ENCODE measurements around the gene MFSD6. TPM values are rescaled to one million over a fixed set of nuclear protein-coding genes. Genes with fewer than 3 reads are reported as not detected.

Gene MFSD6
- total RNA-seq, 1 donor from 2014 or later: 15.1 TPM

GRCh38 chr2:190382851-190383250 lies 25.3 kb upstream of the MFSD6 start:
- H3K4me3 Mint-ChIP-seq (ENCODE audit: low read depth): no peak overlapping the region
- H3K27ac Mint-ChIP-seq: no peak overlapping the region
- no peak for DNase-seq (ENCODE audit: low spot score, unreplicated experiment)
- H3K4me1 Mint-ChIP-seq (ENCODE audit: low read depth): peaks cover 4% of the 10 kb centered on the region
- no peaks in the 10 kb centered on the region for H3K9me3 Mint-ChIP-seq (ENCODE audit: low read depth)
- H3K27me3 Mint-ChIP-seq: no peaks in the 10 kb centered on the region
- H3K36me3 Mint-ChIP-seq (ENCODE audit: insufficient read depth): no peaks in the 10 kb centered on the region
- TF ChIP-seq CTCF (IDR thresholded peaks at IDR 0.05; ENCODE audit: unreplicated experiment): peak; percentile 56

- Mint-ChIP-seq H3K9me3 (ENCODE audit: low read depth) (no peaks in the 10 kb centered on the region), H3K27me3 (no peaks in the 10 kb centered on the region), H3K36me3 (ENCODE audit: insufficient read depth) (no peaks in the 10 kb centered on the region), H3K27ac (no peak overlapping the region), H3K4me1 (ENCODE audit: low read depth) (no peaks in the 10 kb centered on the region), H3K4me3 (ENCODE audit: low read depth) (no peak overlapping the region)
- DNase-seq (ENCODE audit: low spot score, unreplicated experiment): no peak
- TF ChIP-seq CTCF (IDR thresholded peaks at IDR 0.05; ENCODE audit: unreplicated experiment): no peak
Measured at GRCh38 chr2:190387422-190387821, 20.7 kb upstream of the MFSD6 start.

GRCh38 chr2:190396271-190396670 lies 11.9 kb upstream of the MFSD6 start:
- no peaks in the 10 kb centered on the region for H3K36me3 Mint-ChIP-seq (ENCODE audit: insufficient read depth)
- no peak for DNase-seq (ENCODE audit: low spot score, unreplicated experiment)
- peaks cover 3% of the 10 kb centered on the region for H3K27me3 Mint-ChIP-seq
- no peaks in the 10 kb centered on the region for H3K9me3 Mint-ChIP-seq (ENCODE audit: low read depth)
- no peaks in the 10 kb centered on the region for H3K4me1 Mint-ChIP-seq (ENCODE audit: low read depth)
- no peak overlapping the region for H3K4me3 Mint-ChIP-seq (ENCODE audit: low read depth)
- no peak for TF ChIP-seq CTCF (IDR thresholded peaks at IDR 0.05; ENCODE audit: unreplicated experiment)
- no peak overlapping the region for H3K27ac Mint-ChIP-seq

GRCh38 chr2:190402986-190403603 lies 5.1 kb upstream of the MFSD6 start:
- Mint-ChIP-seq H3K4me1 (ENCODE audit: low read depth) (no peaks in the 10 kb centered on the region), H3K27me3 (peaks cover 8% of the 10 kb centered on the region), H3K9me3 (ENCODE audit: low read depth) (no peaks in the 10 kb centered on the region), H3K4me3 (ENCODE audit: low read depth) (no peak overlapping the region), H3K36me3 (ENCODE audit: insufficient read depth) (no peaks in the 10 kb centered on the region), H3K27ac (no peak overlapping the region)
- no peak for TF ChIP-seq CTCF (IDR thresholded peaks at IDR 0.05; ENCODE audit: unreplicated experiment)
- DNase-seq (ENCODE audit: low spot score, unreplicated experiment): no peak

- DNase-seq (ENCODE audit: low spot score, unreplicated experiment): no peak
- no peak for TF ChIP-seq CTCF (IDR thresholded peaks at IDR 0.05; ENCODE audit: unreplicated experiment)
- Mint-ChIP-seq H3K27me3 (peaks cover 11% of the 10 kb centered on the region), H3K4me1 (ENCODE audit: low read depth) (no peaks in the 10 kb centered on the region), H3K9me3 (ENCODE audit: low read depth) (no peaks in the 10 kb centered on the region), H3K27ac (no peak overlapping the region), H3K4me3 (ENCODE audit: low read depth) (no peak overlapping the region), H3K36me3 (ENCODE audit: insufficient read depth) (no peaks in the 10 kb centered on the region)
Measured at GRCh38 chr2:190404487-190404886, 3.7 kb upstream of the MFSD6 start.

Measured in progenitor cell of endocrine pancreas (in vitro differentiated cells).